HepG2 (cell line): ENCODE measurements around the gene SLC16A4. TPM values are rescaled to one million over a fixed set of nuclear protein-coding genes. Genes with fewer than 3 reads are reported as not detected.

ENCODE experiments used
- CAMTA2 ChIP-seq: sonication (generic); formaldehyde crosslinking; IDR thresholded peaks from 2 replicates; pipeline ENCODE4 v1.4.0; 2020; ENCODE audit warnings: mild to moderate bottlenecking, missing genetic modification reagents, borderline replicate concordance
- CREB3 ChIP-seq: sonication (generic); formaldehyde crosslinking; IDR thresholded peaks from 2 replicates; pipeline ENCODE4 v1.5.0; 2020; ENCODE audit warnings: missing genetic modification reagents
- CREM ChIP-seq, 2 experiments: sonication (generic) in 1 of 2; formaldehyde crosslinking in 1 of 2; IDR thresholded peaks; 2 replicates each; pipeline versions ENCODE4 v1.4.0 to v1.6.1; 2016 to 2020; ENCODE audit warnings: antibody characterized with exemption in 1 of 2, mild to moderate bottlenecking in 1 of 2, missing genetic modification reagents in 1 of 2
- ELF3 ChIP-seq: IDR thresholded peaks from 2 replicates; pipeline ENCODE4 v1.6.1; 2016; ENCODE audit warnings: missing genetic modification reagents, missing compliant biosample characterization
- ETV5 ChIP-seq: IDR thresholded peaks from 2 replicates; pipeline ENCODE4 v1.6.1; 2018; ENCODE audit warnings: missing biosample characterization, missing genetic modification reagents, inconsistent platforms, borderline replicate concordance
- EZH2 ChIP-seq: conservative IDR thresholded peaks from 2 replicates; pipeline ENCODE4 v1.6.1; 2012; ENCODE audit warnings: mild to moderate bottlenecking, low read depth, low read length, moderate library complexity
- FOXK1 ChIP-seq: sonication (generic); formaldehyde crosslinking; IDR thresholded peaks from 2 replicates; pipeline ENCODE4 v1.4.0; 2020; ENCODE audit warnings: low read depth, missing genetic modification reagents, borderline replicate concordance
- KDM5B ChIP-seq: sonication (generic); formaldehyde crosslinking; IDR thresholded peaks from 2 replicates; pipeline ENCODE4 v1.4.0; 2020; ENCODE audit warnings: missing genetic modification reagents, mild to moderate bottlenecking, borderline replicate concordance
- MXD4 ChIP-seq: IDR thresholded peaks from 2 replicates; pipeline ENCODE4 v1.6.1; 2016; ENCODE audit warnings: mild to moderate bottlenecking, missing biosample characterization, missing genetic modification reagents
- PAWR ChIP-seq: sonication (generic); formaldehyde crosslinking; IDR thresholded peaks from 2 replicates; pipeline ENCODE4 v1.4.0; 2020; ENCODE audit warnings: missing genetic modification reagents, mild to moderate bottlenecking, borderline replicate concordance
- SMAD3 ChIP-seq: sonication (generic); formaldehyde crosslinking; IDR thresholded peaks from 2 replicates; pipeline ENCODE4 v1.4.0; 2020; ENCODE audit warnings: missing genetic modification reagents
- THRA ChIP-seq: sonication (generic); formaldehyde crosslinking; IDR thresholded peaks from 2 replicates; pipeline ENCODE4 v1.4.0; 2020; ENCODE audit warnings: missing genetic modification reagents, borderline replicate concordance
- ZFP36L1 ChIP-seq: sonication (generic); formaldehyde crosslinking; IDR thresholded peaks from 2 replicates; pipeline ENCODE4 v1.8.0; 2022; ENCODE audit warnings: mild to moderate bottlenecking, missing genetic modification reagents, moderate library complexity
- ZNF441 ChIP-seq: sonication (generic); formaldehyde crosslinking; IDR thresholded peaks from 2 replicates; pipeline ENCODE4 v1.7.0; 2021; ENCODE audit warnings: missing genetic modification reagents, borderline replicate concordance
- ZNF775 ChIP-seq: sonication (generic); formaldehyde crosslinking; IDR thresholded peaks from 2 replicates; pipeline ENCODE4 v1.4.0; 2020; ENCODE audit warnings: missing genetic modification reagents, mild to moderate bottlenecking, moderate library complexity, borderline replicate concordance
- polyA plus RNA-seq, 8 experiments: library from polyadenylated mRNA; depleted of rRNA in 3 of 8; stranded (reverse) in 7 of 8; unstranded in 1 of 8; fragments of >200 nt; fragmentation: Illumina TruSeq in 4 of 8; extraction: Trizol in 4 of 8; gene quantifications; 2 replicates each; pipeline versions ENCODE4 v1.2.1 to v1.2.3, GENCODE V29; 2011 to 2016; ENCODE audit warnings: low read depth in 4 of 8, missing spikeins in 1 of 8, mixed read lengths in 1 of 8; ENCODE audit not compliant: insufficient read depth in 1 of 8
- total RNA-seq, 5 experiments: library from RNA; depleted of rRNA; stranded (reverse); fragments of >200 nt; fragmentation: Illumina TruSeq; extraction: Trizol; gene quantifications; 2 replicates each; pipeline ENCODE4 v1.2.3, GENCODE V29; 2016; ENCODE audit warnings: low read depth in 1 of 5
- TF ChIP-seq, protein P1 (sequence below): sonication (generic); formaldehyde crosslinking; IDR thresholded peaks from 2 replicates; pipeline ENCODE4 v1.4.0; 2020; ENCODE audit warnings: missing genetic modification reagents
- TF ChIP-seq, protein P2 (sequence below): sonication (generic); formaldehyde crosslinking; IDR thresholded peaks from 2 replicates; pipeline ENCODE4 v1.4.0; 2020; ENCODE audit warnings: missing genetic modification reagents
- TF ChIP-seq, protein P3 (sequence below): sonication (generic); formaldehyde crosslinking; IDR thresholded peaks from 2 replicates; pipeline ENCODE4 v1.8.0; 2022; ENCODE audit warnings: mild to moderate bottlenecking, missing genetic modification reagents; ENCODE audit not compliant: insufficient replicate concordance

Gene SLC16A4
- total and polyA plus RNA-seq, 2 of the 13 experiments (the other 11 are each of a cell fraction or from before 2014, with no cell fraction given), result 1.1 to 1.5 TPM

DNA sequence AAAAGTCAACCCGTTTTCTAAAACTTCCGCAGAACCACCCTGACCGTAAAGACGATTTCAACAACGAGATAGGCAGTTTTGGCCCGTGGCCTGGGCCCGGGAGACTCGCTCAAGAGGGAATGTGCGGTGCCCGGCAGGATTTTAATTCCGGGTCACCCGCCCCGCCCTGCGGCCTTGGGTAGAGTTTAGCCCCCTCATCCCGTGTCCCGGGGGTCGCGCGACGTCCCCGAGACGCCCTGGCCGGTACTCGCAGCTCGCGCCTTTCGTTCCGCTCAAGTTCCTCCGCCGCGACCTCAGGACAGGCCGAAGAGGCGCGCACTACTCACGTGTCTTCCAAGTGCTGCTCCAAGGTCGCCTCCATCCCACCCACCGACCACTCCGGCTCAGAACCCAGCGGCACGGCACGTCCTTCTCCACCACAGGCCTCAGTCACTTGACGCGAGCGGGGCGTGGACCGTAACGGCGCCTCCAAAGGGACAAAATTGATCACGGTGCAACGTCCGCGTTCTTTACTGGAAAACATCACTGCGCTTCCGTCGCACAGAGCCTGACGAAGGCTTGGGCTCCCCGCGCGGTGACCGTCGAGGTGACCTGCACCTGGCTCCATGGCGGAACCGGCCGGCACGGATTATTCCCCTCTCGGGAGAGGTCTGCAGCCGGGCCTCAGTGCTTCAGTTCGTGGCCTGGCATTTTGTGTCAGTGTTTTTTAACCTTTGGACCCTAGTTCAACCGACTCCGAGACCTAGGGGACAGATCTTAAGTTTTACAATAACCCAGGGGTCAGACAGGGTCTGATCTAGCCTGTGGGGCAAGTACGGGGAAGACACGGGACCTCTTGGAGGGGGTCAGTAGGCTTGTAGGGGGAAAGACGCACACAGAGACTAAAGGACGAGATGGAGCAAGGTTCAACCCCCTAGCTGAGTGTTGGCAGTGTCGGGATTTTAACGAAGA lies 16.7 kb upstream of the SLC16A4 start, which contains the start of gene LAMTOR5 (continued):
- peak; percentile 83 for TF ChIP-seq MXD4 (CRISPR knock-in tag)
- peak; percentile 93 for TF ChIP-seq SMAD3 (CRISPR knock-in tag)
- TF ChIP-seq PAWR (CRISPR knock-in tag), result 0 out of 2 replicates have a peak, but pooled peaks have one; percentile 42
- TF ChIP-seq, protein P1, sequence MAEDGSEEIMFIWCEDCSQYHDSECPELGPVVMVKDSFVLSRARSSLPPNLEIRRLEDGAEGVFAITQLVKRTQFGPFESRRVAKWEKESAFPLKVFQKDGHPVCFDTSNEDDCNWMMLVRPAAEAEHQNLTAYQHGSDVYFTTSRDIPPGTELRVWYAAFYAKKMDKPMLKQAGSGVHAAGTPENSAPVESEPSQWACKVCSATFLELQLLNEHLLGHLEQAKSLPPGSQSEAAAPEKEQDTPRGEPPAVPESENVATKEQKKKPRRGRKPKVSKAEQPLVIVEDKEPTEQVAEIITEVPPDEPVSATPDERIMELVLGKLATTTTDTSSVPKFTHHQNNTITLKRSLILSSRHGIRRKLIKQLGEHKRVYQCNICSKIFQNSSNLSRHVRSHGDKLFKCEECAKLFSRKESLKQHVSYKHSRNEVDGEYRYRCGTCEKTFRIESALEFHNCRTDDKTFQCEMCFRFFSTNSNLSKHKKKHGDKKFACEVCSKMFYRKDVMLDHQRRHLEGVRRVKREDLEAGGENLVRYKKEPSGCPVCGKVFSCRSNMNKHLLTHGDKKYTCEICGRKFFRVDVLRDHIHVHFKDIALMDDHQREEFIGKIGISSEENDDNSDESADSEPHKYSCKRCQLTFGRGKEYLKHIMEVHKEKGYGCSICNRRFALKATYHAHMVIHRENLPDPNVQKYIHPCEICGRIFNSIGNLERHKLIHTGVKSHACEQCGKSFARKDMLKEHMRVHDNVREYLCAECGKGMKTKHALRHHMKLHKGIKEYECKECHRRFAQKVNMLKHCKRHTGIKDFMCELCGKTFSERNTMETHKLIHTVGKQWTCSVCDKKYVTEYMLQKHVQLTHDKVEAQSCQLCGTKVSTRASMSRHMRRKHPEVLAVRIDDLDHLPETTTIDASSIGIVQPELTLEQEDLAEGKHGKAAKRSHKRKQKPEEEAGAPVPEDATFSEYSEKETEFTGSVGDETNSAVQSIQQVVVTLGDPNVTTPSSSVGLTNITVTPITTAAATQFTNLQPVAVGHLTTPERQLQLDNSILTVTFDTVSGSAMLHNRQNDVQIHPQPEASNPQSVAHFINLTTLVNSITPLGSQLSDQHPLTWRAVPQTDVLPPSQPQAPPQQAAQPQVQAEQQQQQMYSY (CRISPR knock-in tag), result no peak
- TF ChIP-seq, protein P2, sequence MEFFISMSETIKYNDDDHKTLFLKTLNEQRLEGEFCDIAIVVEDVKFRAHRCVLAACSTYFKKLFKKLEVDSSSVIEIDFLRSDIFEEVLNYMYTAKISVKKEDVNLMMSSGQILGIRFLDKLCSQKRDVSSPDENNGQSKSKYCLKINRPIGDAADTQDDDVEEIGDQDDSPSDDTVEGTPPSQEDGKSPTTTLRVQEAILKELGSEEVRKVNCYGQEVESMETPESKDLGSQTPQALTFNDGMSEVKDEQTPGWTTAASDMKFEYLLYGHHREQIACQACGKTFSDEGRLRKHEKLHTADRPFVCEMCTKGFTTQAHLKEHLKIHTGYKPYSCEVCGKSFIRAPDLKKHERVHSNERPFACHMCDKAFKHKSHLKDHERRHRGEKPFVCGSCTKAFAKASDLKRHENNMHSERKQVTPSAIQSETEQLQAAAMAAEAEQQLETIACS, result peak; percentile 53
- no peak for TF ChIP-seq EZH2
- TF ChIP-seq ETV5 (CRISPR knock-in tag), result peak; percentile 89
- TF ChIP-seq ZNF775 (CRISPR knock-in tag), result no peak
- TF ChIP-seq, protein P3, sequence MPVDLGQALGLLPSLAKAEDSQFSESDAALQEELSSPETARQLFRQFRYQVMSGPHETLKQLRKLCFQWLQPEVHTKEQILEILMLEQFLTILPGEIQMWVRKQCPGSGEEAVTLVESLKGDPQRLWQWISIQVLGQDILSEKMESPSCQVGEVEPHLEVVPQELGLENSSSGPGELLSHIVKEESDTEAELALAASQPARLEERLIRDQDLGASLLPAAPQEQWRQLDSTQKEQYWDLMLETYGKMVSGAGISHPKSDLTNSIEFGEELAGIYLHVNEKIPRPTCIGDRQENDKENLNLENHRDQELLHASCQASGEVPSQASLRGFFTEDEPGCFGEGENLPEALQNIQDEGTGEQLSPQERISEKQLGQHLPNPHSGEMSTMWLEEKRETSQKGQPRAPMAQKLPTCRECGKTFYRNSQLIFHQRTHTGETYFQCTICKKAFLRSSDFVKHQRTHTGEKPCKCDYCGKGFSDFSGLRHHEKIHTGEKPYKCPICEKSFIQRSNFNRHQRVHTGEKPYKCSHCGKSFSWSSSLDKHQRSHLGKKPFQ, result peak; percentile 79
- peak; percentile 69 for TF ChIP-seq THRA (CRISPR knock-in tag)
- TF ChIP-seq ELF3 (CRISPR knock-in tag), result peak; percentile 80
- peak; percentile 95 for TF ChIP-seq FOXK1 (CRISPR knock-in tag)
- peak; percentile 88; the same call in 1 of the 2 replicates for TF ChIP-seq KDM5B
- peak; percentile 97 for TF ChIP-seq CREM (IDR thresholded peaks at IDR 0.05)
- peak; percentile 78 for TF ChIP-seq CREM (CRISPR knock-in tag; IDR thresholded peaks at IDR 0.05)
- peak; percentile 94; the same call in 1 of the 2 replicates for TF ChIP-seq ZFP36L1 (CRISPR knock-in tag)
- TF ChIP-seq CREB3, result no peak
- no peak for TF ChIP-seq CAMTA2
- peak; percentile 87 for TF ChIP-seq ZNF441
